Astrocyte (in vitro differentiated cells and primary cell): ENCODE measurements around the gene LYRM7. TPM values are rescaled to one million over a fixed set of nuclear protein-coding genes. Genes with fewer than 3 reads are reported as not detected.

Experiments
- DNase-seq: peaks from one replicate; pipeline ENCODE4 v3.0.0-alpha.2; 2010; ENCODE audit warnings: low read depth
- FAIRE-seq: peaks from 2 replicates; lab custom pipeline; 2011; peaks lifted over from hg19 to GRCh38; lab: Jason Lieb, UNC
- H2AFZ ChIP-seq: 2 replicates; pipeline ENCODE4 v1.6.0; 2012; ENCODE audit warnings: low read depth, low read length, inconsistent platforms
- H3K27ac ChIP-seq: 2 replicates; pipeline ENCODE4 v1.5.1; 2011; ENCODE audit warnings: low read depth, low read length, inconsistent platforms
- H3K27me3 ChIP-seq: 2 replicates; pipeline ENCODE4 v1.6.0; 2011; ENCODE audit warnings: low read length, inconsistent platforms; ENCODE audit not compliant: insufficient read depth
- H3K36me3 ChIP-seq: 2 replicates; pipeline ENCODE4 v1.5.1; 2011; ENCODE audit warnings: low read length, inconsistent platforms; ENCODE audit not compliant: insufficient read depth
- H3K4me1 ChIP-seq: 2 replicates; pipeline ENCODE4 v1.5.1; 2011; ENCODE audit warnings: low read length, inconsistent platforms; ENCODE audit not compliant: insufficient read depth
- H3K4me2 ChIP-seq: 2 replicates; pipeline ENCODE4 v1.6.0; 2012; ENCODE audit warnings: low read length, inconsistent platforms
- H3K4me3 ChIP-seq: 2 replicates; pipeline ENCODE4 v1.5.1; 2011; ENCODE audit warnings: low read depth, mild to moderate bottlenecking, low read length, inconsistent platforms; ENCODE audit not compliant: insufficient read depth
- H3K79me2 ChIP-seq: 2 replicates; pipeline ENCODE4 v1.6.0; 2012; ENCODE audit warnings: mild to moderate bottlenecking, low read length, inconsistent platforms; ENCODE audit not compliant: insufficient read depth
- H3K9ac ChIP-seq: 2 replicates; pipeline ENCODE4 v1.6.0; 2012; ENCODE audit warnings: mild to moderate bottlenecking, low read length, inconsistent platforms
- H3K9me3 ChIP-seq: 2 replicates; pipeline ENCODE4 v1.5.1; 2012; ENCODE audit warnings: low read depth, mild to moderate bottlenecking, low read length, inconsistent platforms; ENCODE audit not compliant: insufficient read depth
- H4K20me1 ChIP-seq: 2 replicates; pipeline ENCODE4 v1.6.0; 2012; ENCODE audit warnings: low read length, inconsistent platforms; ENCODE audit not compliant: insufficient read depth
- H3K27ac Mint-ChIP-seq: one replicate; pipeline ENCODE4 v1.8.0; 2021; ENCODE audit warnings: mild to moderate bottlenecking, mixed read lengths; ENCODE audit not compliant: unreplicated experiment
- H3K27me3 Mint-ChIP-seq: one replicate; pipeline ENCODE4 v1.8.0; 2021; ENCODE audit warnings: low read depth, mixed read lengths; ENCODE audit not compliant: unreplicated experiment
- H3K36me3 Mint-ChIP-seq: one replicate; pipeline ENCODE4 v1.8.0; 2021; ENCODE audit warnings: low read depth, mixed read lengths; ENCODE audit not compliant: unreplicated experiment
- H3K4me1 Mint-ChIP-seq: one replicate; pipeline ENCODE4 v1.8.0; 2021; ENCODE audit warnings: low read depth, mixed read lengths; ENCODE audit not compliant: unreplicated experiment
- H3K4me3 Mint-ChIP-seq: one replicate; pipeline ENCODE4 v1.8.0; 2021; ENCODE audit warnings: mild to moderate bottlenecking, moderate library complexity, mixed read lengths; ENCODE audit not compliant: unreplicated experiment
- H3K9me3 Mint-ChIP-seq: one replicate; pipeline ENCODE4 v1.8.0; 2021; ENCODE audit warnings: mild to moderate bottlenecking, mixed read lengths; ENCODE audit not compliant: unreplicated experiment
- EZH2 ChIP-seq: IDR thresholded peaks from 2 replicates; pipeline ENCODE4 v1.6.1; 2012; ENCODE audit warnings: mild to moderate bottlenecking, low read length, inconsistent platforms; ENCODE audit not compliant: insufficient read depth
- total RNA-seq: library from RNA; stranded (reverse); gene quantifications from 2 replicates; pipeline ENCODE4 v1.2.1, GENCODE V29; 2021
- TF ChIP-seq, protein P1 (sequence below): IDR thresholded peaks from 2 replicates; pipeline ENCODE4 v1.5.1; 2011; ENCODE audit warnings: low read depth, mild to moderate bottlenecking, inconsistent platforms, low read length, moderate library complexity; ENCODE audit not compliant: insufficient read depth

The LYRM7 gene
- total RNA-seq, 1 donor from 2014 or later: 7.0 TPM

GRCh38 chr5:131210151-131210510 lies 39.4 kb downstream of the LYRM7 start:
- Mint-ChIP-seq H3K9me3 (no peaks in the 10 kb centered on the region), H3K27ac (no peak overlapping the region), H3K4me1 (peaks cover 5% of the 10 kb centered on the region), H3K4me3 (no peak overlapping the region), H3K27me3 (peaks cover 3% of the 10 kb centered on the region), H3K36me3 (no peaks in the 10 kb centered on the region)
- no peaks in the 10 kb centered on the region for H3K4me1 ChIP-seq
- no peak overlapping the region for H3K4me2 ChIP-seq
- no peak overlapping the region for H3K4me3 ChIP-seq
- H3K9me3 ChIP-seq: no peaks in the 10 kb centered on the region
- TF ChIP-seq EZH2: no peak
- TF ChIP-seq, protein P1, sequence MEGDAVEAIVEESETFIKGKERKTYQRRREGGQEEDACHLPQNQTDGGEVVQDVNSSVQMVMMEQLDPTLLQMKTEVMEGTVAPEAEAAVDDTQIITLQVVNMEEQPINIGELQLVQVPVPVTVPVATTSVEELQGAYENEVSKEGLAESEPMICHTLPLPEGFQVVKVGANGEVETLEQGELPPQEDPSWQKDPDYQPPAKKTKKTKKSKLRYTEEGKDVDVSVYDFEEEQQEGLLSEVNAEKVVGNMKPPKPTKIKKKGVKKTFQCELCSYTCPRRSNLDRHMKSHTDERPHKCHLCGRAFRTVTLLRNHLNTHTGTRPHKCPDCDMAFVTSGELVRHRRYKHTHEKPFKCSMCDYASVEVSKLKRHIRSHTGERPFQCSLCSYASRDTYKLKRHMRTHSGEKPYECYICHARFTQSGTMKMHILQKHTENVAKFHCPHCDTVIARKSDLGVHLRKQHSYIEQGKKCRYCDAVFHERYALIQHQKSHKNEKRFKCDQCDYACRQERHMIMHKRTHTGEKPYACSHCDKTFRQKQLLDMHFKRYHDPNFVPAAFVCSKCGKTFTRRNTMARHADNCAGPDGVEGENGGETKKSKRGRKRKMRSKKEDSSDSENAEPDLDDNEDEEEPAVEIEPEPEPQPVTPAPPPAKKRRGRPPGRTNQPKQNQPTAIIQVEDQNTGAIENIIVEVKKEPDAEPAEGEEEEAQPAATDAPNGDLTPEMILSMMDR: no peak
- H3K27me3 ChIP-seq: no peaks in the 10 kb centered on the region
- no peak for FAIRE-seq
- DNase-seq: no peak
- H3K36me3 ChIP-seq: no peaks in the 10 kb centered on the region
- no peak overlapping the region for H3K9ac ChIP-seq
- H3K27ac ChIP-seq: no peak overlapping the region
- H2AFZ ChIP-seq: no peak overlapping the region
- no peaks in the 10 kb centered on the region for H3K79me2 ChIP-seq
- H4K20me1 ChIP-seq: no peaks in the 10 kb centered on the region

DNA sequence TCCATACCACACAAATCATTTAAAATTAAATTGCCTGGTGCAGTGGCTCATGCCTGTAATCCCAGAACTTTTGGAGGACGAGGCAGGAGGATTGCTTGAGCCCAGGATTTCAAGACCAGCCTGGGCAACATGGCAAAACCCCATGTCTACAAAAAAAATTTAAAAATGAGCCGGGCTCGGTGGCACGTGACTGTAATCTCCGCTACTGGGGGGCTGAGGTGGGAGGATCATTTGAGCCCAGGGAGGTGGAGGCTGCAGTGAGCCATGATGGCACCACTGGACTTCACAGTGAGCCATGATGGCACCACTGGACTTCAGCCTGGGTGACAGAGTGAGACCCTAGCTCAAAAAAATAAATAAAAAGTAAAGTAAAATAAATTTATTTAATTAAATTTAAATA lies 40.9 kb downstream of the LYRM7 start:
- H3K9ac ChIP-seq: no peak overlapping the region
- no peak overlapping the region for H3K27ac ChIP-seq
- peaks cover 3% of the 10 kb centered on the region for H3K27me3 Mint-ChIP-seq
- TF ChIP-seq EZH2: no peak
- TF ChIP-seq, protein P1: no peak
- H3K79me2 ChIP-seq: no peaks in the 10 kb centered on the region
- H3K9me3 Mint-ChIP-seq: no peaks in the 10 kb centered on the region
- H3K4me1 Mint-ChIP-seq: peaks cover 9% of the 10 kb centered on the region
- H4K20me1 ChIP-seq: no peaks in the 10 kb centered on the region
- no peaks in the 10 kb centered on the region for H3K4me1 ChIP-seq
- no peaks in the 10 kb centered on the region for H3K9me3 ChIP-seq
- no peak overlapping the region for H2AFZ ChIP-seq
- H3K27ac Mint-ChIP-seq: no peak overlapping the region
- DNase-seq (no peak), FAIRE-seq (no peak)
- no peak overlapping the region for H3K4me2 ChIP-seq
- H3K4me3 Mint-ChIP-seq: no peak overlapping the region
- no peaks in the 10 kb centered on the region for H3K27me3 ChIP-seq
- no peaks in the 10 kb centered on the region for H3K36me3 ChIP-seq
- no peaks in the 10 kb centered on the region for H3K36me3 Mint-ChIP-seq
- H3K4me3 ChIP-seq: no peak overlapping the region

DNA sequence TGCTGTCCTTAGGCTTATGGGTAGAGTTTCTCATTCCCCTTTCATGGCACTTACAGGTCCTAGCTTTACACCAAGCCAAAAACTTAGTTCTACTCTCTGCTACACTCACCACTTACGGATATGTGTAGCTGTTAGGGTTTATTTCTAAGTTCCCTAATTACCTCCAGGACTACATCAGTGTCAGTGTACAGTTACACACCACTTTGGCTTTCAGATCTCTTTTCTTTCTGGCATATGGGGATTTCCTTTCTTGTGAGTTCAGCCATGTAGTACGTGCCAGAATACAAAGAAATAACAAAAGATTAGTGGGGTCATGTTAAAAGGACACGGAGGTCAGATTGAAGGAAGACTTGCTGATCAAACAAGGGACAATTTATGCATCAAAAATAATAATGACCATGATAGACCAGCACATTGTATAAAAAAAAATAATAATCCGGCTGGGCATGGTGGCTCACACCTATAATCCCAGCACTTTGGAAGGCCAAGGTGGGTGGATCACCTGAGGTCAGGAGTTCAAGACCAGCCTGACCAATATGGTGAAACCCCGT lies 41.8 kb downstream of the LYRM7 start:
- no peak overlapping the region for H3K4me3 Mint-ChIP-seq
- H3K79me2 ChIP-seq: no peaks in the 10 kb centered on the region
- H3K4me2 ChIP-seq: no peak overlapping the region
- no peaks in the 10 kb centered on the region for H4K20me1 ChIP-seq
- no peak overlapping the region for H3K27ac ChIP-seq
- H3K27me3 ChIP-seq: no peaks in the 10 kb centered on the region
- no peak overlapping the region for H3K4me3 ChIP-seq
- no peaks in the 10 kb centered on the region for H3K9me3 ChIP-seq
- H3K4me1 Mint-ChIP-seq: peaks cover 9% of the 10 kb centered on the region
- H3K4me1 ChIP-seq: no peaks in the 10 kb centered on the region
- no peaks in the 10 kb centered on the region for H3K36me3 ChIP-seq
- DNase-seq (no peak), FAIRE-seq (no peak)
- H3K9me3 Mint-ChIP-seq: no peaks in the 10 kb centered on the region
- peaks cover 3% of the 10 kb centered on the region for H3K27me3 Mint-ChIP-seq
- H3K9ac ChIP-seq: no peak overlapping the region
- no peak overlapping the region for H2AFZ ChIP-seq
- H3K27ac Mint-ChIP-seq: no peak overlapping the region
- TF ChIP-seq, protein P1: no peak
- no peak for TF ChIP-seq EZH2
- H3K36me3 Mint-ChIP-seq: no peaks in the 10 kb centered on the region
